Neural cell (in vitro differentiated cells): ENCODE results near the gene DAP3. TPM values are rescaled to one million over a fixed set of nuclear protein-coding genes. Genes with fewer than 3 reads are reported as not detected.
"Not testable (repeated sequence)": the region's sequence is repeated elsewhere in the genome, so short reads cannot be mapped to it uniquely, and the experiment has no call there.

Source experiments
- H2AFZ ChIP-seq: fragments of 200-600, 300-800 bp; sonication (generic), shearing (Covaris generic); 2 replicates; pipeline ENCODE4 v1.6.0; 2014; ENCODE audit warnings: low read depth, mild to moderate bottlenecking, antibody characterized with exemption, low read length, moderate library complexity
- H3F3A ChIP-seq: fragments of 200-600 bp; shearing (Covaris generic); 2 replicates; pipeline ENCODE4 v1.6.1; 2016; ENCODE audit warnings: mild to moderate bottlenecking, moderate library complexity, mixed read lengths, antibody characterized with exemption, low read length; ENCODE audit not compliant: insufficient read depth, poor library complexity, severe bottlenecking
- H3K27ac ChIP-seq: fragments of 200-600, 300-800 bp; sonication (generic), shearing (Covaris generic); 2 replicates; pipeline ENCODE4 v1.5.1; 2014; ENCODE audit warnings: mild to moderate bottlenecking, low read length, moderate library complexity
- H3K27me3 ChIP-seq: fragments of 300-800, 200-600 bp; sonication (generic), shearing (Covaris generic); 2 replicates; pipeline ENCODE4 v1.6.0; 2014; ENCODE audit warnings: mild to moderate bottlenecking, low read depth, low read length, moderate library complexity; ENCODE audit not compliant: insufficient read depth
- H3K36me3 ChIP-seq: fragments of 300-800, 200-600 bp; sonication (generic), shearing (Covaris generic); 2 replicates; pipeline ENCODE4 v1.5.1; 2014; ENCODE audit warnings: mild to moderate bottlenecking, antibody characterized with exemption, low read length, moderate library complexity; ENCODE audit not compliant: insufficient read depth
- H3K4me2 ChIP-seq: fragments of 300-800, 200-600 bp; sonication (generic), shearing (Covaris generic); 2 replicates; pipeline ENCODE4 v1.6.0; 2014; ENCODE audit warnings: mild to moderate bottlenecking, low read length
- H3K4me3 ChIP-seq: fragments of 300-800, 200-600 bp; sonication (generic), shearing (Covaris generic); 2 replicates; pipeline ENCODE4 v1.5.1; 2014; ENCODE audit warnings: mild to moderate bottlenecking, low read length, moderate library complexity
- H3K79me2 ChIP-seq: fragments of 200-600 bp; shearing (Covaris generic); replicated peaks from 2 replicates; pipeline ENCODE4 v1.6.0; 2014; ENCODE audit warnings: mild to moderate bottlenecking, low read length, moderate library complexity; ENCODE audit not compliant: insufficient read depth
- H3K9ac ChIP-seq: fragments of 300-800, 200-600 bp; sonication (generic), shearing (Covaris generic); 2 replicates; pipeline ENCODE4 v1.6.1; 2016; ENCODE audit warnings: mild to moderate bottlenecking, low read length, mixed read lengths
- H3K9me2 ChIP-seq: fragments of 200-600 bp; shearing (Covaris generic); 2 replicates; pipeline ENCODE4 v1.6.1; 2016; ENCODE audit warnings: mild to moderate bottlenecking, low read length, mixed read lengths; ENCODE audit not compliant: insufficient read depth
- H3K9me3 ChIP-seq: fragments of 200-600, 300-800 bp; sonication (generic), shearing (Covaris generic); 2 replicates; pipeline ENCODE4 v1.6.1; 2016; ENCODE audit warnings: mild to moderate bottlenecking, mixed run types, low read length, moderate library complexity, mixed read lengths
- H4K20me1 ChIP-seq: fragments of 200-600 bp; shearing (Covaris generic); 2 replicates; pipeline ENCODE4 v1.6.1; 2016; ENCODE audit warnings: mild to moderate bottlenecking, mixed run types; ENCODE audit not compliant: insufficient read depth
- EP300 ChIP-seq: fragments of 450-650 bp; conservative IDR thresholded peaks from 2 replicates; pipeline ENCODE4 v1.6.1; 2014; ENCODE audit warnings: antibody characterized with exemption, mild to moderate bottlenecking, moderate library complexity; ENCODE audit not compliant: poor library complexity, severe bottlenecking
- EZH2 ChIP-seq: fragments of 200-600, 300-800 bp; shearing (Covaris generic), sonication (generic); IDR thresholded peaks from 2 replicates; pipeline ENCODE4 v1.6.1; 2014; ENCODE audit warnings: antibody characterized with exemption, low read length, borderline replicate concordance, mild to moderate bottlenecking; ENCODE audit not compliant: insufficient read depth, poor library complexity, severe bottlenecking
- MXI1 ChIP-seq: fragments of 450-650 bp; conservative IDR thresholded peaks from 2 replicates; pipeline ENCODE4 v1.6.1; 2014; ENCODE audit warnings: antibody characterized with exemption, mild to moderate bottlenecking; ENCODE audit not compliant: poor library complexity, severe bottlenecking
- POLR2AphosphoS5 ChIP-seq: IDR thresholded peaks from 2 replicates; pipeline ENCODE4 v1.6.1; 2012
- RAD21 ChIP-seq: fragments of 450-650 bp; conservative IDR thresholded peaks from 2 replicates; pipeline ENCODE4 v1.6.1; 2014; ENCODE audit warnings: antibody characterized with exemption, mild to moderate bottlenecking, moderate library complexity
- SMC3 ChIP-seq: fragments of 450-650 bp; conservative IDR thresholded peaks from 2 replicates; pipeline ENCODE4 v1.6.1; 2014; ENCODE audit warnings: antibody characterized with exemption, mild to moderate bottlenecking, moderate library complexity; ENCODE audit not compliant: poor library complexity
- TAF1 ChIP-seq: IDR thresholded peaks from 2 replicates; pipeline ENCODE4 v1.6.1; 2012; ENCODE audit warnings: low read depth
- polyA plus RNA-seq: library from polyadenylated mRNA; depleted of rRNA; stranded (reverse); fragments of >200 nt; gene quantifications from 2 replicates; pipeline ENCODE4 v1.2.3, GENCODE V29; 2014
- TF ChIP-seq, protein P1 (sequence below): fragments of 450-650 bp; IDR thresholded peaks from 2 replicates; pipeline ENCODE4 v1.5.1; 2014; ENCODE audit warnings: antibody characterized with exemption, mild to moderate bottlenecking, moderate library complexity; ENCODE audit not compliant: poor library complexity, severe bottlenecking
- TF ChIP-seq, protein P2 (sequence below): IDR thresholded peaks from 2 replicates; pipeline ENCODE4 v1.6.1; 2012; ENCODE audit warnings: borderline replicate concordance

The DAP3 gene
- polyA plus RNA-seq, 1 donor from 2014 or later = 180 TPM

DNA sequence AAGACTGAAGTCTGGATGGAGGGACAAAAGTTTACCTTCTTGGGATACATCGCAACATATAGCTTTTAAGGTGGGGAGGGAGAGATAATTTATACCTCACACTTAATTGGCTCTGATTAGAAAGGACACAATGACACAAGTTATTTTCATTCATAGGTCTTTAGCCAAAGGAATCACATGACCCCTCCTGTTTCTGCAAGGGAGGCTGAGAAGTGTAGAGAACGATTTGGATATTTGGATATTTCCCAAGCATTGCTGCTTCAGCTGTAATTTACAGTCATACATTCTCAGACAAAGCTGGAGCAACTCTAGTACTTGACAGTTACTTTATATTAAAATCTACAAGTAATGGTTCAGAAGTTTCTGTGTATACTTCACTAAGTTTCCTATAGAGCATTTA is 24.2 kb downstream of the DAP3 start:
- no peaks in the 10 kb centered on the region for H3K36me3 ChIP-seq
- no peaks in the 10 kb centered on the region for H3K9me3 ChIP-seq
- no peak overlapping the region for H3K9ac ChIP-seq
- H3K4me2 ChIP-seq = no peak overlapping the region
- no peak overlapping the region for H3K27ac ChIP-seq
- no peak overlapping the region for H2AFZ ChIP-seq
- no peaks in the 10 kb centered on the region for H3K9me2 ChIP-seq
- H4K20me1 ChIP-seq = no peaks in the 10 kb centered on the region
- H3K27me3 ChIP-seq = no peaks in the 10 kb centered on the region
- H3K79me2 ChIP-seq = peaks cover 9% of the 10 kb centered on the region
- H3F3A ChIP-seq = peaks cover 11% of the 10 kb centered on the region
- no peak overlapping the region for H3K4me3 ChIP-seq
- TF ChIP-seq RAD21 = no peak
- no peak for TF ChIP-seq EP300
- TF ChIP-seq POLR2AphosphoS5 = no peak

DNA sequence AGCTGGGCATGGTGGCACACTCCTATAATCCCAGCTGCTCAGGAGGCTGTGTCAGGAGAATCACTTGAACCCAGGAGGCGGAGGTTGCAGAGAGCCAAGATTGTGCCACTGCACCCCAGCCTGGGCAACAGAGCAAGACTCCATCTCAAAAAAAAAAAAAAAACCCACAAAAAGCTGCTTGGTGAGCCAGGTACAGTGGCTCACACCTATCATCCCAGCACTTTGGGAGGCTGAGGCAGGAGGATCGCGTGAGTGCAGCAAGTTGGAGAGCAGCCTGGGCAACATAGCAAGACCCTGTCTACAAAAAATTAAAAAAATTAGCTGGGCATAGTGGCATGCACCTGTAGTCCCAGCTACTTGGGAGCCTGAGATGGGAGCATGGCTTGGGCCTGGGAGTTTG is 26.2 kb downstream of the DAP3 start:
- Histone ChIP-seq H3K9ac (peak overlapping the region; percentile 53), H3K4me3 (peak overlapping the region; percentile 46), H3F3A (peaks cover 11% of the 10 kb centered on the region), H3K27ac (peak overlapping the region; percentile 95)
- H4K20me1 ChIP-seq, H3K4me2 ChIP-seq, H3K27me3 ChIP-seq, H2AFZ ChIP-seq, H3K9me3 ChIP-seq, H3K9me2 ChIP-seq, H3K79me2 ChIP-seq, H3K36me3 ChIP-seq: not testable (repeated sequence)

DNA sequence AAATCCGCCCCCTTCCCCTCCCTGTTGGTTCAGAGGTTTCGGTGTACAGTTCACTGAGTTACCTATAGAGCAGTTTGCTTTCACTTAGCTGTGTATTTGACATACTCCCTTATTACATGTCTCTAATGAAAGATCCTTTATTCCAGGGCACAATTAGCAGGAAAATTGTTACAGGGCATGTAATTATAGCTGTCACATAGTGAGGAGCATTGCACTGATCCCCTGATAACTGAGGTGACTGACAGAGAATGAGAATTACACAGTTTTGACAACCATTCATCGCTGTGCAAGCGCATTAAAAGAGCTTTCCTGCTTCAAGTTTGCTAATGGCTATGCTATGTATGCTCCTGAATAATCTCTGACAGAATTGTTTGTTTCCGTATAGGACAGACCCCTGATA is 26.9 kb downstream of the DAP3 start:
- Histone ChIP-seq H3K4me3 (peak overlapping the region; percentile 46), H3K9me3 (no peaks in the 10 kb centered on the region), H3F3A (peaks cover 11% of the 10 kb centered on the region), H4K20me1 (no peaks in the 10 kb centered on the region), H3K27ac (peak overlapping the region; percentile 95), H3K9ac (peak overlapping the region; percentile 53), H3K79me2 (no peaks in the 10 kb centered on the region), H2AFZ (no peak overlapping the region), H3K27me3 (no peaks in the 10 kb centered on the region), H3K36me3 (no peaks in the 10 kb centered on the region), H3K9me2 (no peaks in the 10 kb centered on the region), H3K4me2 (peak overlapping the region; percentile 15)
- TF ChIP-seq RAD21 (no peak), EP300 (peak; percentile 88), EZH2 (no peak), SMC3 (no peak), POLR2AphosphoS5 (peak; percentile 61), TAF1 (no peak)
- TF ChIP-seq, protein P1, sequence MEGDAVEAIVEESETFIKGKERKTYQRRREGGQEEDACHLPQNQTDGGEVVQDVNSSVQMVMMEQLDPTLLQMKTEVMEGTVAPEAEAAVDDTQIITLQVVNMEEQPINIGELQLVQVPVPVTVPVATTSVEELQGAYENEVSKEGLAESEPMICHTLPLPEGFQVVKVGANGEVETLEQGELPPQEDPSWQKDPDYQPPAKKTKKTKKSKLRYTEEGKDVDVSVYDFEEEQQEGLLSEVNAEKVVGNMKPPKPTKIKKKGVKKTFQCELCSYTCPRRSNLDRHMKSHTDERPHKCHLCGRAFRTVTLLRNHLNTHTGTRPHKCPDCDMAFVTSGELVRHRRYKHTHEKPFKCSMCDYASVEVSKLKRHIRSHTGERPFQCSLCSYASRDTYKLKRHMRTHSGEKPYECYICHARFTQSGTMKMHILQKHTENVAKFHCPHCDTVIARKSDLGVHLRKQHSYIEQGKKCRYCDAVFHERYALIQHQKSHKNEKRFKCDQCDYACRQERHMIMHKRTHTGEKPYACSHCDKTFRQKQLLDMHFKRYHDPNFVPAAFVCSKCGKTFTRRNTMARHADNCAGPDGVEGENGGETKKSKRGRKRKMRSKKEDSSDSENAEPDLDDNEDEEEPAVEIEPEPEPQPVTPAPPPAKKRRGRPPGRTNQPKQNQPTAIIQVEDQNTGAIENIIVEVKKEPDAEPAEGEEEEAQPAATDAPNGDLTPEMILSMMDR = no peak

DNA sequence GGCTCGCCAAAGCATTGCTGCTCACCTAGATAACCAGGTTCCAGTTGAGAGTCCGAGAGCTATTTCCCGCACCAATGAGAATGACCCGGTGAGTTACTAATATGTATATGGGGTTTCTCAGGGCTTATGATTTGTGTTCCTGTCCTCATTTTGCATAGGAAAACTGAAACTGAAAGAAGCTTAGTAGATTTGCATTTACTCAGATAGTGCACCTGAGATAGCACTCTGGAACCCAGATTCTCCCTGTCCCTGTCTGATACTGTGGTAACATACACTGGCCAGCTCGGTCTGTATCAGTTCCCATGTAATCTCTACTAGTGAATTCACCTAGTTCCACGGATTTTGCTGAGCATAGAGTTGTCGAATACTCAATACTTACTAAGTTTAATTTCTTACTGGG is 28.1 kb downstream of the DAP3 start:
- Histone ChIP-seq H3K9me3 (no peaks in the 10 kb centered on the region), H3K36me3 (no peaks in the 10 kb centered on the region), H3K27me3 (no peaks in the 10 kb centered on the region), H3K4me2 (no peak overlapping the region), H4K20me1 (no peaks in the 10 kb centered on the region), H2AFZ (no peak overlapping the region), H3K9me2 (no peaks in the 10 kb centered on the region), H3K27ac (peak overlapping the region; percentile 95), H3K9ac (no peak overlapping the region), H3K4me3 (no peak overlapping the region), H3K79me2 (no peaks in the 10 kb centered on the region), H3F3A (peaks cover 11% of the 10 kb centered on the region)
- no peak for TF ChIP-seq POLR2AphosphoS5
- TF ChIP-seq, protein P2, sequence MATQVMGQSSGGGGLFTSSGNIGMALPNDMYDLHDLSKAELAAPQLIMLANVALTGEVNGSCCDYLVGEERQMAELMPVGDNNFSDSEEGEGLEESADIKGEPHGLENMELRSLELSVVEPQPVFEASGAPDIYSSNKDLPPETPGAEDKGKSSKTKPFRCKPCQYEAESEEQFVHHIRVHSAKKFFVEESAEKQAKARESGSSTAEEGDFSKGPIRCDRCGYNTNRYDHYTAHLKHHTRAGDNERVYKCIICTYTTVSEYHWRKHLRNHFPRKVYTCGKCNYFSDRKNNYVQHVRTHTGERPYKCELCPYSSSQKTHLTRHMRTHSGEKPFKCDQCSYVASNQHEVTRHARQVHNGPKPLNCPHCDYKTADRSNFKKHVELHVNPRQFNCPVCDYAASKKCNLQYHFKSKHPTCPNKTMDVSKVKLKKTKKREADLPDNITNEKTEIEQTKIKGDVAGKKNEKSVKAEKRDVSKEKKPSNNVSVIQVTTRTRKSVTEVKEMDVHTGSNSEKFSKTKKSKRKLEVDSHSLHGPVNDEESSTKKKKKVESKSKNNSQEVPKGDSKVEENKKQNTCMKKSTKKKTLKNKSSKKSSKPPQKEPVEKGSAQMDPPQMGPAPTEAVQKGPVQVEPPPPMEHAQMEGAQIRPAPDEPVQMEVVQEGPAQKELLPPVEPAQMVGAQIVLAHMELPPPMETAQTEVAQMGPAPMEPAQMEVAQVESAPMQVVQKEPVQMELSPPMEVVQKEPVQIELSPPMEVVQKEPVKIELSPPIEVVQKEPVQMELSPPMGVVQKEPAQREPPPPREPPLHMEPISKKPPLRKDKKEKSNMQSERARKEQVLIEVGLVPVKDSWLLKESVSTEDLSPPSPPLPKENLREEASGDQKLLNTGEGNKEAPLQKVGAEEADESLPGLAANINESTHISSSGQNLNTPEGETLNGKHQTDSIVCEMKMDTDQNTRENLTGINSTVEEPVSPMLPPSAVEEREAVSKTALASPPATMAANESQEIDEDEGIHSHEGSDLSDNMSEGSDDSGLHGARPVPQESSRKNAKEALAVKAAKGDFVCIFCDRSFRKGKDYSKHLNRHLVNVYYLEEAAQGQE = no peak
- no peak for TF ChIP-seq EP300
- TF ChIP-seq MXI1 = no peak
- TF ChIP-seq RAD21 = no peak
- no peak for TF ChIP-seq SMC3
- no peak for TF ChIP-seq EZH2
- TF ChIP-seq, protein P1 = no peak
- TF ChIP-seq TAF1 = no peak
